Measurements from ENCODE around the gene WWOX. TPM values are rescaled to one million over a fixed set of nuclear protein-coding genes. Genes with fewer than 3 reads are reported as not detected.

Gene WWOX
- total RNA-seq, 1 donor, result 24.2 TPM

- no peak for DNase-seq (ENCODE audit: low read depth)
- H3K4me3 ChIP-seq (ENCODE audit: low read depth, low read length), result no peak overlapping the region
- TF ChIP-seq CTCF (IDR thresholded peaks at IDR 0.05; ENCODE audit: insufficient read depth, low read length), result no peak
Measured at GRCh38 chr16:78640886-78641285, 541.4 kb downstream of the WWOX start.

- TF ChIP-seq CTCF (IDR thresholded peaks at IDR 0.05; ENCODE audit: insufficient read depth, low read length), result no peak
- no peak for DNase-seq (ENCODE audit: low read depth)
- no peak overlapping the region for H3K4me3 ChIP-seq (ENCODE audit: low read depth, low read length)
Measured at GRCh38 chr16:78641433-78641832, 542.0 kb downstream of the WWOX start.

- no peak for TF ChIP-seq CTCF (IDR thresholded peaks at IDR 0.05; ENCODE audit: insufficient read depth, low read length)
Measured at GRCh38 chr16:78642621-78643285, 543.3 kb downstream of the WWOX start.

GRCh38 chr16:78645657-78646056, 546.2 kb downstream of the WWOX start:
- no peak for TF ChIP-seq CTCF (IDR thresholded peaks at IDR 0.05; ENCODE audit: insufficient read depth, low read length)

More at GRCh38 chr16:78642621-78643285, 543.3 kb downstream of the WWOX start:
- no peak overlapping the region for H3K4me3 ChIP-seq (ENCODE audit: low read depth, low read length)
- DNase-seq (ENCODE audit: low read depth), result no peak

GRCh38 chr16:78647019-78647418, 547.6 kb downstream of the WWOX start:
- no peak for TF ChIP-seq CTCF (IDR thresholded peaks at IDR 0.05; ENCODE audit: insufficient read depth, low read length)
- DNase-seq (ENCODE audit: low read depth), result no peak

More at GRCh38 chr16:78645657-78646056, 546.2 kb downstream of the WWOX start:
- H3K4me3 ChIP-seq (ENCODE audit: low read depth, low read length), result no peak overlapping the region
- no peak for DNase-seq (ENCODE audit: low read depth)

GRCh38 chr16:78647491-78647890, 548.0 kb downstream of the WWOX start:
- no peak for DNase-seq (ENCODE audit: low read depth)
- no peak for TF ChIP-seq CTCF (IDR thresholded peaks at IDR 0.05; ENCODE audit: insufficient read depth, low read length)
- no peak overlapping the region for H3K4me3 ChIP-seq (ENCODE audit: low read depth, low read length)

More at GRCh38 chr16:78647019-78647418, 547.6 kb downstream of the WWOX start:
- no peak overlapping the region for H3K4me3 ChIP-seq (ENCODE audit: low read depth, low read length)

- DNase-seq (ENCODE audit: low read depth), result no peak
- H3K4me3 ChIP-seq (ENCODE audit: low read depth, low read length), result no peak overlapping the region
- no peak for TF ChIP-seq CTCF (IDR thresholded peaks at IDR 0.05; ENCODE audit: insufficient read depth, low read length)
Measured at GRCh38 chr16:78648517-78648916, 549.1 kb downstream of the WWOX start.
